Cardiac fibroblast (primary cell): ENCODE results near the gene PHF21A.

ENCODE experiments used
- DNase-seq, 2 donors: peaks; one replicate each; pipeline versions ENCODE4 v3.0.0 to v3.0.0-alpha.2; 2010; ENCODE audit warnings: low read depth in 2 of 2
- H3K4me3 ChIP-seq, 2 donors: replicated peaks in 1 of 2; 1 replicate in 1 of 2; 2 replicates in 1 of 2; pipeline ENCODE4 v1.5.1; 2011; ENCODE audit warnings: low read depth in 2 of 2, low read length in 2 of 2, mild to moderate bottlenecking in 2 of 2, moderate library complexity in 1 of 2
- CTCF ChIP-seq: IDR thresholded peaks from one replicate; pipeline ENCODE4 v1.5.1; 2011; ENCODE audit warnings: low read depth, mild to moderate bottlenecking, low read length, inconsistent platforms

Gene PHF21A

GRCh38 chr11:46072172-46072964 lies 48.9 kb downstream of the PHF21A start:
- peak; percentile 25 to 57 for DNase-seq
- no peak for TF ChIP-seq CTCF
- H3K4me3 ChIP-seq, result no peak overlapping the region

DNA sequence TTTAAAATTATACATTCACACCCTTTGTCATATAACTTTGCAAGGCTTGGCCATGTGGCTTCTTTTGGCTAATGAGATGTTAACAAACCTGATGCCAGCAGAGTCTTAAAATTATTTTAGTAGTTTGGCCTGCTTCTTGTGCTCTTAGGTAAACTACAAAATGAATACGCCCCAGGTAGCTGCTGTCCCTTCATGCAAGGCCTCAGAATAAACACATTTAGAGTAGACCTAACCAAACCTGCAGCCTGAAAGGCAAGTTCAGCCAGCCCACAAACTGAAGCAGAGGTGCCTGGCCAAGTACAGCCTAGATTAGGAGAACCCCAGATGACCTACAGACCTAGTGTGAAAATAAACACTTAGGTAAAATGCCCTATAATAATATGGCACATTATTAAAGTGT lies 50.2 kb downstream of the PHF21A start:
- no peak for TF ChIP-seq CTCF
- H3K4me3 ChIP-seq, result no peak overlapping the region
- DNase-seq, result no peak

DNA sequence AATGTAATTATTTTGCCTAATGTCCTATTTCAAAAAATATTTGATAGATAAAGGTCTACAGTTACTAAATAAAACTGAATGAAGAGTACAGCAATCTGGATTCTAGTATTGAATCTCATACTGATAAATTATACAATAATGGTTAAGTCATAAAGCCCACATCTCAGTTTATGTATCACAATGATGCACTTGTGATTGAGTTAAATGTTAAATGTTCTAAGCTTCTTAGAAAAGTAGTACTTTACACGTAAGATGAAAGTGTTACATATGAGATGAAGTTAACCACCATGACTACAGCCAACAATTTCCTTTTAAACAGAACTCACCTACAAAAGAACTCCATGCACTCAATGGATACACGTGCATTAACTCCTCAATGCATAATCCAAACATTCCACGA lies 51.7 kb downstream of the PHF21A start:
- no peak for DNase-seq
- no peak overlapping the region for H3K4me3 ChIP-seq
- no peak for TF ChIP-seq CTCF

DNA sequence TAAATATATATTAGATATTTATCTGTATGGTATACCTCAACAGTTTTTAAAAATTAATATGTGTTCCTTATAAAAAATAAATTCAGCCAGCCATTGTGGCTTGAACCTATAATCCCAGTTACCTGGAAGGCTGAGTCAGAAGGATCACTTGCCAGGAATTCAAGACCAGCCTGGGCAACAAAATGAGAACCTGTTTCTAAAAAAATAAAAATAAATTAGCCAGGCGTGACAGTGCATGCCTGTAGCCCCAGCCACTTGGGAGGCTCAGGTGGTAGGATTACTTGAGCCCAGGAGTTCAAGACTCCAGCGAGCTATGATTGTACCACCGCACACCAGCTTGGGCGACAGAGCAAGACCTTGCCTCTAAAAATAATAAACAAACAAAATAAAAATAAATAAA lies 54.9 kb downstream of the PHF21A start:
- no peak overlapping the region for H3K4me3 ChIP-seq
- no peak for TF ChIP-seq CTCF
- DNase-seq, result no peak

DNA sequence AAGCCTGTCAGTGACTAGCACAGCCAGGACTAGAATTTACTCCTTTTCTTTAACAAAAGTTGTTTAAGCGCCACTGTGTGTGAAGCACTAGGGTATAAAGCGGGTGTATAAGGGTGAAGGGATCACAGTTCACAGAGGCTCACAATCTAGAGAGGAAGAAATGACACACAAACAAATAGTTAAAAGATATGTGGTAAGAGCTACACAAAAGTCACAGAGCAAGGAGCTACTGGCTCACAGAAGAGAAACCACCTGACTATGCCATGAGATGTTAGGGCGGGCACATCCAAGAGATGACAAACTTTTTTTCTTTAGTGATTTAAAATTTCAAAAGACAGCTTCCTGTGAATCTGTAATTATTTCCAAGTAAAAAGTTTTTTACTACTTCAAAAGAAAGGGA lies 55.6 kb downstream of the PHF21A start:
- DNase-seq, result no peak
- no peak for TF ChIP-seq CTCF
- no peak overlapping the region for H3K4me3 ChIP-seq

- no peak overlapping the region for H3K4me3 ChIP-seq
- no peak for TF ChIP-seq CTCF
- peak in 1 of 2 donors; percentile 22 for DNase-seq
Observed at GRCh38 chr11:46064221-46064620, 57.0 kb downstream of the PHF21A start.

- no peak for TF ChIP-seq CTCF
- no peak overlapping the region for H3K4me3 ChIP-seq
- DNase-seq, result no peak
Observed at GRCh38 chr11:46063138-46063537, 58.1 kb downstream of the PHF21A start.
